GM19193 (cell line): ENCODE results near the gene IL34.

Experiments used
- POLR2A ChIP-seq: IDR thresholded peaks from 4 replicates; pipeline ENCODE4 v1.6.1; 2011; ENCODE audit not compliant: insufficient read depth, insufficient read length; ENCODE audit errors: extremely low read depth

IL34 gene

DNA sequence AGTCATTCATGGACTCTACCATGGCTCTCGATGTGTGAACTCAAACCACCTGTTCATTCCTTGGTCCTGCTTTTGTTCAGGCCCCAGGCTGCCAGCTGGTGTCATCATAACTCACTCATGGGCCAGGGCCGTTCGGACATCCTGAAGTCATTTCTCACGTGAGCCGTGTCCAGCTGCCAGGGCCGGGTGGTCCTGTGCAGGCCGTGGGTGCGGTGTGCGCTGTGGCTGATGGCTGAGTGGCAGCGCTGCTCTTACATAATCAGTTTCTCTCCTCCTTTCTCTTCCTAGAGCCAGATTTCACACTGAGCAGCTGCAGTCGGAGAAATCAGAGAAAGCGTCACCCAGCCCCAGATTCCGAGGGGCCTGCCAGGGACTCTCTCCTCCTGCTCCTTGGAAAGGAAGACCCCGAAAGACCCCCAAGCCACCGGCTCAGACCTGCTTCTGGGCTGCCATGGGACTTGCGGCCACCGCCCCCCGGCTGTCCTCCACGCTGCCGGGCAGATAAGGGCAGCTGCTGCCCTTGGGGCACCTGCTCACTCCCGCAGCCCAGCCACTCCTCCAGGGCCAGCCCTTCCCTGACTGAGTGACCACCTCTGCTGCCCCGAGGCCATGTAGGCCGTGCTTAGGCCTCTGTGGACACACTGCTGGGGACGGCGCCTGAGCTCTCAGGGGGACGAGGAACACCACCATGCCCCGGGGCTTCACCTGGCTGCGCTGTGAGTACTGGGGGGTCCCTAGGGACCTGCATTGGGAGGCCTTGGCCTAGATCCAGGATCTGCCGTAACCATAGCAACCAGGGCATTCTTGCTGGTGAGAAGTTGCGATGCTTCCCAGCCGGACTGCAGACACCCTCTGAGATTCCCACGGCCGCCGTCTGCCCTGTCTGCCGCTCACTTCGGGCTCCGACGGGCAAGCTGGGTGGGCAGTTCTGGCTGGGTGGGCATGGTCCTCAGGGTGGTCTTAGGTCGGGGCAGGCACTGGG is at the start of gene IL34:
TSS of gene IL34 (plus strand) at position 300 of the 982 bp plus-strand sequence. CDS start at position 689, 389 bp downstream.
- no peak for TF ChIP-seq POLR2A

DNA sequence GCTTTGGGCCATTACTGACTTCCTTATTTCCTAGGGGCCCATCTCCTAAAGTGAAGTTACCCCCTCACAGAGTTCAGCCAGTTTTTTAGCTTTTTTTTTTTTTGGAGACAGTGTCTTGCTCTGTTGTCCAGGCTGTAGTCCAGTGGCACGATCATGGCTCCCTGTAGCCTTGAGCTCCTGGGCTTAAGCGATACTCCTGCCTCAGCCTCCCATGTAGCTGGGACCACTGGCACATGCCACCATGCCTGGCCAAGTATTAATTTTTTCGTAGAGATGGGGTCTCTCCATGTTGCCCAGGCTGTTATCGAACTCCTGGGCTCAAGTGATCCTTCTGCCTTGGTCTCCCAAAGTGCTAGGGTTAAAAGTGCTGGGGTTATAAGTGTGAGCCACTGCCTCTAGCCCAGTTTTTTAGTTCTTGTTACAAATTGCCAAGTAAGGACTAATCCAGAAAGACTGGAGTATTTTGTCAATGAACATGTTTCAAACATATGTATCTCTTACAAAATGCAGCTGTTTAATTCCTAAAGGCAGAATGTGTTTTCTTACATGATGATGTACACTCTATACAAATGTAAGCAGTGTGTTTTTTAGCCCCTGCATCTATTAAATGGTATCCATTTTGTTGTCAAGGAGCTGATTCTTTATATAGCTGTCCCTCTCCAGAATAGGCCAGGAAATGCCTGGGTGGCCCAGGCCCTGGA is 49.1 kb upstream of the IL34 start:
- TF ChIP-seq POLR2A = no peak

DNA sequence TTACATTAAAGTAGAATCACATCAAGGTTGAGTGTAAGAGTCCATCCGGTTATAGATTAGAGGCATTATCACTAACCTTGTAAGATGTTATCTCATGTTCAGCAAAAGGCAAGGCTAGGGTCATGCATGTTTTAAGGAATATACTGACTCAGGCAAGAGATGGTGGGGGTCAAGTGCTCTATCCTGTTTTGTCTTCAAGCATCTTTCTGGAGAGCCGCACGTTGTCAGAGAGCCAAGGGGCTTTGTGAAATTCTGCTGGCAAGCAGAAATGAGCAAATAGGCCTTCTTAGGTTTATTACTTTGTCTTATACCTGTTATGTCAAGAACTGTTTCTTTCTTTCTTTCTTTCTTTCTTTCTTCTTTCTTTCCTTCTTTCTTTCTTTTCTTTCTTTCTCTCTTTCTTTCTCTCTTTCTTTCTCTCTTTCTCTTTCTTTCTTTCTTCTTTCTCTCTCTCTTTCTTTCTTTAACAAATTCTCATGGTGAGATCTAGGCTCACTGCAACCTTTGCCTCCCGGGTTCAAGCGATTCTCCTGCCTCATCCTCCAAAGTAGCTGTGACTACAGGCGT is 47.3 kb upstream of the IL34 start:
- TF ChIP-seq POLR2A = no peak

DNA sequence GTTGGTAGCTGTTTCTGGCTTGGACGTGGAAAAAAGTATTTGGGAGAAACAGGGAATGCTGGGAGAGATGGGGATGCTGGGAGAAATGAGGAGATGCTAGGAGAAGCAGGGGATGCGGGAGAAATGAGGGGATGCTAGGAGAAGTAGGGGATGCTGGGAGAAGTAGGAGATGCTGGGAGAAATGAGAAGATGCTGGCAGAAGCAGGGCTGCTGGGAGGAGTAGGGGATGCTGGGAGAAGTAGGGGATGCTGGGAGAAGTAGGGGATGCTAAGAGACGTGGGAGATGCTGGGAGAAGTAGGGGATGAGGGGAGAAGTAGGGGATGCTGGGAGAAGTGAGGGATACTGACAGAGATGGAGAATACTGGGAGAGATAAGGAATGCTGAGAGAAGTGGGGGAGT is 45.6 kb upstream of the IL34 start:
- TF ChIP-seq POLR2A = no peak

DNA sequence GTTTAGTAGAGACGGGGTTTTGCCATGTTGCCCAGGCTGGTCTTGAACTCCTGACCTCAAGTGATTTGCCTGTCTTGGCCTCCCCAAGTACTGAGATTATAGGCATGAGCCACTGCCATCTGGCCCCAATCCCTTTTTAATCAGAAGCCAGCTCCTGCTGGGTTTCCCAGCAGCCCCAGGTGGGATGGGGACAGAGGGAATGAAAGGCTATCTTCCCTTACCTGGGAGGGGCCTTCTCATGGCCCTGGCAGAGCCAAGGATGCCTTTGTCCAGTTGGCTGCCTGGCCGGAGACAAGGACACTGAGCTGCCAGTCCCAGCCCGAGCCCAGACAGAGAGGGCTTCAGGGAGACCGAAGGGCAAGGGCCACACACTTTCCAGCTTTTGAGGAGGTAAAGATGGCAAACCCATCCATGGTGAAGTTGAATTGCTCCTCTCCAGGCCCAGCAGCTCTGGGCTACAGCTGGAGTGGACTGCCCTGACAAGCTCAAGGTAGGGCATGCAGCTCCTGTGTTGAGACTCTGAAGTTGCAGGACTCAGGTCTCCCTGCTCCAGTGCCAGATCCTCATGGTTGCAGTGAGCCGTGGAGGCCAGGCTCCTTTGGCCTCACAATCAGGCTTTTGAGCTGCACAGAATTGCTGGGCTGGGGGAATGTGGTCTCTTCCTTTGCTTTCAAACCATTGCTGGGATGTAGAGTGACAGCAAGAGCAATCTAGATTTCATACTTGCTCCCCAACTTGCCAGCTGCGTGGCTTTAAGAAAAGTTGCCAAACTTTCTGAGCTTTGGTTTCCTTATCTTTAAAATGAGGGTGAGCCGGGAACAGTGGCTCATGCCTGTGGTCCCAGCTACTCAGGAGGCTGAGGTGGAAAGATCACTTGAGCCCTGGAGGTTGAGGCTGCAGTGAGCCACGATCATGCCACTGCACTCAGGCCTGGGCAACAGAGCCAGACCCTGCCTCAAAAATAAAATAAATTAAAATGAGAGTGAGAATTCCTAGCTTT is 44.5 kb upstream of the IL34 start:
- no peak for TF ChIP-seq POLR2A

DNA sequence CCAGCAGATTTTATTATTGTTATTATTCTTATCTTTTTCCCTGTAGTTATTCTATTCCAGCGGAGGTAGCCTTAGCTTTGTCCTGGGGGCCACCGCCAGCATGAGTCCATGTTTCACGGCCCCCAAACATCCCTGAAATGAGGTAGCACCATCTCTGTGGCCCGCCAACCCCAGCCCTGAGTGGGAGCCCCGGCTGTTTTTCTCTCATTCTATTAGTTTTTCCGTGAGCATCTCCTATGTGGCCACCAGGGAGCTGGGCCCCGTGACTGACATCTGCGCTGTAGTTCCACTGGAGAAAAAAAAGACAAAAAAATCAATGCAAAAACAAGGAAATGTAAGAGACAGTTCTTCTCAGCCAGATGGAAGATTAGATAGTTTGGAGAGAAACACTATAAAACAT is 43.5 kb upstream of the IL34 start:
- no peak for TF ChIP-seq POLR2A

DNA sequence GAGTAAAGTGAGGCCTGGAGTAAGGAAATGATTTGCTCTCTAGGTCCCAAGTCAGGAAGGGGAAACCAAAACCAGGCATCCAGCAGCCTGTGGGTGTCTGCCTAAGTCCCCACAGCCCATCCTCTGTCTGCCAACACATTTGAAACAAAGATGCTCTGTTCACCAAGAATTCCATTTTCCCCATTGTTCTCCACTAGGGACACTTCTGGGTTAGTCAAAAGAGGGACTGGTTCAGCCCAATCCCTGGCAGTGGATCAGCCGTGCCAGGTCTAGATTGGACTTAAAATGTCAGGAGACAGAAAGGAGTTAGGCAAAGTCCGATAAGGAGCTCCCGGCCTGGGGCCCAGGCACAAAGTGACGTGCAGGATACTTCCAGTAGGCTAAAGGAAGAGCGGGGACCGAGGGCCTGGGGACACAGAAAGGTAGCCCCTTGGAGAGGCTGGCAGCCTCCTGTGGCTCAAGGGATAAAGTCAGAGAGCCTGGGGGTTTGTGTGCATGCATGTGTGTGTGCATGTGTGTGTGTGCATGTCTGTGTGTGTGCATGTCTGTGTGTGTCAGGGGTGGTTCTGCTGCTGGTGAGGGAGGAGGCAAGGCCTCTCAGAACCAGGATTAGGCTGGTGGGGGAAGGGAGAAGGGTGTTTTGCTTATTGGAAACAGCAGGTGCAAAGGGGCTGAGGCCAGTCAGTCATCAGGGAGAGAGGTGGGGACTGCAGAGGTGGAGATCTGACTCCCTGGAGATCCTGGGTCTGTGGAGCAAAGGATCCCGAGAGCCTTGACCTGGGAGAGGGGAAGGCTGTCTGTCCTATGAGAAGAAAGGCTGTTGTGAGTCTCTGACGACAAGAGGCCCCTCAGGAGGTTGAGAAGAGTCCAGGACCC is 41.7 kb upstream of the IL34 start:
- TF ChIP-seq POLR2A = no peak

DNA sequence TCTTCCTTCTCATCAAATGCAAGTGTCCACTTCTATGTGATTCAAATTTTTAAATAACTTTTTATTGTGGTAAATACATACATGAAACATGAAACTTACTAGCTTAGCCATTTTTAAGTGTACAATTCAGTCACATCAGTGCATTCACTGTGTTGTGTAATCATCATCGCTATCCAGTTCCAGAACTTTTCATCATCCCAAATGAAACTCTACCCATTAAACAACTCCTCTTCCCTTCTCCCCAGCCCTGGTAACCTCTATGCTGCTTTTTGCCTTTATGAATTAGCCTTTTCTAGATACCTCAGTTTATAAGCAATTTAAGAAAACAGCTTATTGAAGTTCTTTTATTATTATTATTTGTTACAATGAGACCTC is 41.1 kb upstream of the IL34 start:
- TF ChIP-seq POLR2A = no peak

DNA sequence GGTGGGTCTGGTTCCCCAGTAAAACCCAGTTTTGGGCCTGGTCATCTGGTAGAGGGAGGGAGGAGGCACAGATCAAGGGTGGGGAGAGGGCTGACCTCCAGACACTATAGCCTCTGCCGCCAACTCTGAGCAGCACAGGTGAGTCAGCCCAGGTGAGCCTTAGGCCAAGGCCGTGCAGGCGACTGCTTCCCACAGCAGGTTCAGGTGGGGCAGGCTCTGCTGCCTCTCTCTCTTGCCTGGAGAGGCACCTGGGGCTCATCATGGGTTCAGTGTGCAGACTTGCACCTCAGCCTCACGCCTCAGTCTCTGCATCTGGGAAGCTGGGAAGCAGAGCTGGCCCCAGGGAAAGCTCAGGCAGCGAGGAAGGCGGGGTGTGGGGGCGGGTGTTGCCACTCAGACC is 37.8 kb upstream of the IL34 start:
- no peak for TF ChIP-seq POLR2A

DNA sequence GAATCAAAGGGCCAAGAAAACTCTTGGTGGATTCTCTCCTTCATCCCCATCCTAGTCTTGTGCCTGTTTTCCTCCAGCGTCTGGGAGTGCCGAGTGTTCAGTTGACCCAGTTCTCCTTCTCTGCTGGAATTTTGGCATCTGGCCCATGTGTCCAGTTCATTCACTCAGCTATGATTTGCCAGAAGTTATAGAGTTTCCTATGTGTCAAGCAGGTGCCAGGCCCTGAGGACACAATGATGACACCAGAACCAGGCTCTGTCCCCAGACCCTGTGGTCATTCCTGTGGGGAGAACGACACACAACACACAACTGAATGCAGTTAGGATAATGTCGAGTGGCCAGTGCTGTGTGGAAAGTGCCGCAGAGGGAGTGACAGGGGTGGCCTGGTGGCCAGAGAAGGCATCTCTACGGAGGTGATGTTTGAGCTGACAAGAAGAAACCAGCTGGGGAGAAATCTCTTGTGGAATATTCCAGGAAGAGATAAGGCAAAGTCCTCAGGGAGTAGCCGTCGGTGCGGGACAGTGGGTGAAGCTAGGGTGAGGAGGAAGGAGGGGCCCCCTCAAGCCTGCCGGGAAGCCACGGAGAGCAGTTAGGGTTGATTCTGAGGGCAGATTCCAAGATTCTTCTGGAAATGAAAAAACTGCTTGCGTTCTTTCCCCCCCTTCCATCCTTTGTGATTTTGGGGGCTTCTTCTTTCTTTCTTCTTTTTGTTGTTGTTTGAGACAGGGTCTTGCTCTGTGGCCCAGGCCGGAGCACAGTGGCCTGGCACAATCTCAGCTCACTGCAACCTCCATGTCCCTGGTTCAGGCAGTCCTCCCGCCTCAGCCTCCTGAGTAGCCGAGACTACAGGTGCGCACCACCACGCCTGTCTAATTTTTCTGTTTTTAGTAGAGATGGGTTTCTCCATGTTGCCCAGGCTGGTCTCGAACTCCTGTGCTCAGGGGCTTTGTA is 35.8 kb upstream of the IL34 start:
- no peak for TF ChIP-seq POLR2A

DNA sequence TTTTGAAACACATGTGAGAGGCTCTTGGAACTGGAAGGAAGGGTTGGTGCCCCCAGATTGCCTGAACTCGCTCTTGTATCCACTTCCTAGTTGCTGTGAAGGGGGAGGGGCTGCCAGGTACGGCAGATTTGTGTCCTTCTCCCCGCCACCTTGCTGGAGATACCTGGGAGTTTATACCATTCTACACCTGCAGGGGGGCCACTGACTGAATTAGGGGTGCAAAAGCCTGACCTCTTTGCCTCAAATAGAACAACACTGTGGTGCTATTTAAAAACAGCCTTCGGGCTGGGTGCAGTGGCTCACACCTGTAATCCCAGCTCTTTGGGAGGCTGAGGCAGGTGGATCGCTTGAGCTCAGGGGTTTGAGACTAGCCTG is 35.1 kb upstream of the IL34 start:
- TF ChIP-seq POLR2A = no peak

DNA sequence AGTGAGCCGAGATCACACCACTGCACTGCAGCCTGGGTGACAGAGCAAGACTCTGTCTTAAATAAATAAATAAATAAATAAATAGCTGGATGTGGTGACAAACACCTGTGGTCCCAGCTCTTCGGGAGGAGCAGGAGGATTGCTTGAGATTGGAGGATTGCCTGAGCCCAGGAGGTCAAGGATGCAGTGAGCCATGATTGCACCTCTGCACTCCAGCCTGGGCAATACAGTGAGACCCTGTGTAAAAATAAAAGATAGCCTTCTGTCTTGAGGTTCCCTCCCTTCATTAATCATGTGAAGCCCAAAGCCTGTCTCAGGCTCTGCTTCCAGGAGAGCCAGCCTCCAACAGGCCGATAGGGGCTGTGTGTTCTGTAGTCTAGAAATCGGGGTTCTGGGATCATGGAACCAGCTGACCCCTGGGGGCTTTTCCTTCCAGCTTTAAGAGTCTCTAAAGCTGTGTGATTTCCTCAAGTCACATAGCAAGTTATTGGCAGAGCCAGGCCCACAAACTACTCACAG is 34.5 kb upstream of the IL34 start:
- TF ChIP-seq POLR2A = no peak
